NCI-H146 treated with DMSO at 0.1 percent for 48 hours (cell line): ENCODE measurements around the gene FAHD2A.
"Not testable (repeated sequence)": the region's sequence is repeated elsewhere in the genome, so short reads cannot be mapped to it uniquely, and the experiment has no call there.

ENCODE experiments used
- DNase-seq: peaks from one replicate; lab custom pipeline; 2025; ENCODE audit not compliant: unreplicated experiment; lab: John Stamatoyannopoulos, UW

FAHD2A gene

GRCh38 chr2:95402370-95403203 is at the start of gene FAHD2A:
FAHD2A (plus strand) TSS chr2:95402708; CDS start chr2:95405559, 2,851 bp downstream.
- DNase-seq: peak; percentile 78

GRCh38 chr2:95353055-95353575 is 49.4 kb upstream of the FAHD2A start:
- no peak for DNase-seq

- no peak for DNase-seq
Observed at GRCh38 chr2:95353613-95354468, 48.7 kb upstream of the FAHD2A start.

- no peak for DNase-seq
Observed at GRCh38 chr2:95354469-95354901, 48.0 kb upstream of the FAHD2A start.

GRCh38 chr2:95354925-95355324 is 47.6 kb upstream of the FAHD2A start:
- no peak for DNase-seq

- not testable (repeated sequence) for DNase-seq
Observed at GRCh38 chr2:95355486-95355885, 47.0 kb upstream of the FAHD2A start.

GRCh38 chr2:95356821-95357700 is 45.4 kb upstream of the FAHD2A start:
- no peak for DNase-seq

- no peak for DNase-seq
Observed at GRCh38 chr2:95357717-95358280, 44.7 kb upstream of the FAHD2A start.

GRCh38 chr2:95359031-95359430 is 43.5 kb upstream of the FAHD2A start:
- DNase-seq: no peak

GRCh38 chr2:95359501-95359930 is 43.0 kb upstream of the FAHD2A start:
- DNase-seq: no peak

- no peak for DNase-seq
Observed at GRCh38 chr2:95361216-95361980, 41.1 kb upstream of the FAHD2A start.

- no peak for DNase-seq
Observed at GRCh38 chr2:95362486-95362885, 40.0 kb upstream of the FAHD2A start.

GRCh38 chr2:95366514-95366913 is 36.0 kb upstream of the FAHD2A start:
- no peak for DNase-seq

- no peak for DNase-seq
Observed at GRCh38 chr2:95372216-95372829, 30.2 kb upstream of the FAHD2A start.

GRCh38 chr2:95372845-95373244 is 29.7 kb upstream of the FAHD2A start:
- no peak for DNase-seq

- no peak for DNase-seq
Observed at GRCh38 chr2:95374029-95374428, 28.5 kb upstream of the FAHD2A start.

GRCh38 chr2:95374451-95374920 is 28.0 kb upstream of the FAHD2A start:
- DNase-seq: no peak

- no peak for DNase-seq
Observed at GRCh38 chr2:95374921-95375471, 27.5 kb upstream of the FAHD2A start.
